HG02763 (cell line): ENCODE data around the gene EVX2.

Experiments used
- ATAC-seq: cut with Tn5 transposase; IDR thresholded peaks from one replicate; pipeline ENCODE4 v1.9.1; 2021; ENCODE audit warnings: mild to moderate bottlenecking, moderate library complexity; ENCODE audit not compliant: unreplicated experiment

The EVX2 gene

GRCh38 chr2:176096986-176097819, 13.4 kb upstream of the EVX2 start:
- peak; percentile 76 for ATAC-seq

- ATAC-seq: no peak
Measured at GRCh38 chr2:176096243-176096985, 12.7 kb upstream of the EVX2 start.

- no peak for ATAC-seq
Measured at GRCh38 chr2:176095421-176095820, 11.7 kb upstream of the EVX2 start.

GRCh38 chr2:176094349-176094748, 10.6 kb upstream of the EVX2 start:
- no peak for ATAC-seq

GRCh38 chr2:176093898-176094249, 10.1 kb upstream of the EVX2 start:
- ATAC-seq: no peak

GRCh38 chr2:176093145-176093897, 9.6 kb upstream of the EVX2 start:
- ATAC-seq: no peak

GRCh38 chr2:176092270-176093144, 8.7 kb upstream of the EVX2 start, which contains the start of gene HOXD13:
HOXD13 (plus strand) TSS chr2:176092721; CDS start chr2:176092891, 170 bp downstream.
- no peak for ATAC-seq

- ATAC-seq: no peak
Measured at GRCh38 chr2:176091329-176092258, 7.8 kb upstream of the EVX2 start.

- no peak for ATAC-seq
Measured at GRCh38 chr2:176090862-176091261, 7.1 kb upstream of the EVX2 start.

GRCh38 chr2:176089843-176090395, 6.2 kb upstream of the EVX2 start:
- ATAC-seq: no peak

GRCh38 chr2:176088937-176089842, 5.4 kb upstream of the EVX2 start:
- ATAC-seq: no peak

- ATAC-seq: peak; percentile 48
Measured at GRCh38 chr2:176088048-176088936, 4.5 kb upstream of the EVX2 start.

- ATAC-seq: no peak
Measured at GRCh38 chr2:176087330-176088047, 3.7 kb upstream of the EVX2 start.

GRCh38 chr2:176085861-176086771, 2.4 kb upstream of the EVX2 start:
- ATAC-seq: no peak

GRCh38 chr2:176085120-176085788, 1.5 kb upstream of the EVX2 start:
- ATAC-seq: no peak
